AG09319 (cell line): ENCODE results near the gene GRXCR1.

ENCODE experiments used
- DNase-seq: peaks from one replicate; pipeline ENCODE4 v3.0.0-alpha.2; 2010; ENCODE audit warnings: low read depth; ENCODE audit errors: extremely low read depth
- CTCF ChIP-seq: IDR thresholded peaks from 2 replicates; pipeline ENCODE4 v1.5.1; 2011; ENCODE audit warnings: low read depth, mild to moderate bottlenecking, inconsistent platforms, low read length, moderate library complexity

Gene GRXCR1

GRCh38 chr4:42871671-42872290 is 20.7 kb upstream of the GRXCR1 start:
- no peak for DNase-seq
- no peak for TF ChIP-seq CTCF

GRCh38 chr4:42878863-42879262 is 13.7 kb upstream of the GRXCR1 start:
- TF ChIP-seq CTCF: no peak
- DNase-seq: no peak

GRCh38 chr4:42881253-42881652 is 11.3 kb upstream of the GRXCR1 start:
- TF ChIP-seq CTCF: no peak

GRCh38 chr4:42891644-42892043 is 869 bp upstream of the GRXCR1 start:
- TF ChIP-seq CTCF: no peak
- DNase-seq: no peak

More at GRCh38 chr4:42881253-42881652, 11.3 kb upstream of the GRXCR1 start:
- no peak for DNase-seq

- DNase-seq: no peak
- TF ChIP-seq CTCF: no peak
These were observed 2.9 kb downstream of the GRXCR1 start for GRCh38 chr4:42895452-42895851.

DNA sequence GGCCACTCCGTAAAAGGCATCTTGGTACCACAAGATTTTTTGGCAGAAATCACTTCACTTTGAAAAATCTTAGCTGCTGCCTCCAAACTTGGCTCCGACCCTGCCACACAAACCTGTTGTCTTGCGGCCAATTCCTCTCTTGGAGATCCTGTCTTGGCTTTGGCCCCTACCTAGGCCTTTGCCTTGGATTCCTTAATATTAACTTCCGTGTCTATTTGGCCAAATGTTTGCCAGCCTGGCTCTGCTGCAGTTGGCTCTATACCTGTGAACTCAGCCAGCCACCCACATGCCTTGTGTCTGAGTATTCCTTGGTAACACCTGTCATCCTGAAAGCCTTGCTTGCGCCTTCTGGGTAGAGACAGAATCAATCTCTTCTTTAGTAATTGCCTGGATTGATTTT is 12.5 kb downstream of the GRXCR1 start:
- no peak for DNase-seq
- TF ChIP-seq CTCF: no peak

DNA sequence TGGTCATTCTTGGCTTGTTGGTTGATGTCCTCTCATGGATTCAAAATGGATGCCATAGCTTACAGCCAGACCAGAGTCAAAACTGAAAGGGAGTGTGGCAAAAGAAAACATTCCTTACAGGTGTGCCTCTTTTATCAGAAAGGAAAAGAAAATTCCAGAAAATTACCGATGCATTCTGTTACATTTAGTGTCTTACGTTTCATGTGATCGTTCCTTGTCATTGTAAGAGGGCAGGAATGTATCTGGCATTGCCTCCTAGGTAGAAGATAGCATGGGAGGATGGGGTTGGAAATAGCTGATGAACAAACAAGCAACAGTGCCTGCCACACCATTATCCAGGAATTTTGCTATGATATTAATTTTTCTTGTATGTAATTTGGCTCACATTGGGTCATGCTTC is 13.1 kb downstream of the GRXCR1 start:
- no peak for DNase-seq
- TF ChIP-seq CTCF: no peak
